C4-2B (cell line): ENCODE results near the gene ANKRD24.
"Not testable (repeated sequence)": the region's sequence is repeated elsewhere in the genome, so short reads cannot be mapped to it uniquely, and the experiment has no call there.

Experiments
- CTCF ChIP-seq: fragments of 450-650 bp; conservative IDR thresholded peaks from 2 replicates; pipeline ENCODE4 v1.5.1; 2017; ENCODE audit warnings: mild to moderate bottlenecking
- ZFX ChIP-seq: fragments of 450-650 bp; IDR thresholded peaks from 2 replicates; pipeline ENCODE4 v1.6.1; 2017

DNA sequence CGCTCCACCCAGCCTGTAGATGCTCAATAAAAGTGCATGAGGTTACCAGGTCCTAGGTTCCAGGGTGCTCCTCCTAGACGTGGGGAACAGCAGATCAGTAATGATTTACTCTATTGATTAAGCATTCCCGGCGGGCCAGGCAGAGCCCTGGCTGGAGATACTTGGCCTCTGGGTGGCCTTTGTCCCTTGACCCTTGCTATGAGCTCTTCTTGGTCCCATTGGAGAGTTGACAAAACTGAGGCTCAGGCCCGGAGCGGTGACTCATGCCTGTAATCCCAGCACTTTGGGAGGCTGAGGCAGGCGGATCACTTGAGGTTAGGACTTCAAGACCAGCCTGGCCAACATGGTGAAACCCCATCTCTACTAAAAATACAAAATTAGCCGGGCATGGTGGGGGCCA lies 24.5 kb upstream of the ANKRD24 start:
- not testable (repeated sequence) for TF ChIP-seq CTCF, ZFX
